HG03175 (cell line): Measurements from ENCODE around the gene CSF3R.

Experiments
- ATAC-seq: cut with Tn5 transposase; IDR thresholded peaks from one replicate; pipeline ENCODE4 v1.9.1; 2021; ENCODE audit warnings: mild to moderate bottlenecking, moderate library complexity; ENCODE audit not compliant: unreplicated experiment

Gene CSF3R

DNA sequence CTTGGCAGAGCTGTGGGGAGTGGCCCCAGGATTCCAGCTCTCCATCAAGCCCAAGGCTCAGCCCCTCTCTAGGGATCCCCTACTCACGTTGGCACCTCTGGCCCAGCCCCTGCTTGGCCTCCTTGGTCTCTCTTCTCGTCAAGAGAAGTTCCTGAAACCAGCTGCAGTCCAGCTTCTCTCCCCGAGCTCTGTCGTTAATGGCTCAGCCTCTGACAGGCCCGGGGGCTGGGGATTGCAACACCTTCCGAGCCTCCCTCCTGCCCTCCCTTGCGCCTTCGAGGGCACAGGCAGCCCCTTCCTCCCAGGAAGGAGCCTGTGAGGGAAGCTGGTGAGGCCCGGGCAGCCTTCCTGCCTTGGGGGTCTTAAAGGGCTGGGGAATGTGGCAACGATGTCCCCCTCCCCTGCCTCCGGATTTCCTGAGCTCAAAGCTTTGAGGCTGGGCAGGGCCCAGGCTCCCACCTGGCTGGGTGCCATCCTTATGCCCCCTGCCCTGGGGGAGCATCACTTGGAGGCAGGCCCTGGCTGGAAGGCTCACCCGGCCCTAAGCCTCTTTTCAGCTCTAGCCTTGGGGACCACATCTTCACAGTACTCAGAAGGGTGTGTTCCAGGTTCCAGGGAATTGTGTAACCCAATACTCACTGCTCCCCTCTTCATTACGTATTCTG, at the start of gene CSF3R:
Gene CSF3R (minus strand): TSS at position 190 of the 665 bp plus-strand sequence. CDS start 3,417 bp downstream, outside the sequence.
- ATAC-seq: no peak

DNA sequence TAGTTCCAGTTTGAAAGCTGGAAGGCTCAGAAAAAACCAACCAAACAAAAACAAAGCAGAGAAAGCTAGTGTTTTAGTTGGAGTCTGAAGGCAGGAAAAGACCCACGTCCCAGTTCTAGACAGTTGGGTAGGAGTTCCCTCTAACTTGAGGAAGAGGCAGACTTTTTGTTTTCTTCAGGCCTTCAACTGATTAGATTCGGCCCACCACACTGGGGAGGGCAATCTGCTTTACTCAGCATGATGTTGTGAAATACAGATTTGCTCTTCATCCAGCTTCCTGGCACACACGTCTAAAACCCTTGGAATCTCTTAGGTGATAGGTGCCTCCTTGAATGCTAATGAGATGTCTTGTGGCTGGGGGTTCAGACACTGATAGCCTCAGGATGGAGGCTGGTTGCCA, 49.1 kb upstream of the CSF3R start:
- no peak for ATAC-seq

DNA sequence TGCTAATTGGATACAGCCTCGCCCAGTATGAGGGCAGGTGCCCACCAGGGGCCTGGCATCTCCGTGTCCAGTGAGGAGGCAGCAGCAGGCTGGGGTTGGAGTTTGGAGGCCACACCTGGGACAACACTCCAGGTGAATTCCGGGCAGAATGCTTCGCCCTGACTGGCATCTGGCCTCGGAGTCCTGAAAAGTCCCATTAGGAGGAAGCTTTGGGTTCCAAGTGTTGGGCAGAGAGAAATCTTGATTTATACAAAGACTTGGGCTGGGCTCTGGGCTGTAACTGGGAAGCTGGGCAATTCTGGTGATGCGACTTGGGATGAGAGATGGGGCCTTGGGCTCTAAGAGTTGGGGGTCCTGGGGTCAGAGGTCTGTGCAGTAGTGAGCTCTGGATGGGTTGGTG, 48.1 kb upstream of the CSF3R start:
- ATAC-seq: no peak

DNA sequence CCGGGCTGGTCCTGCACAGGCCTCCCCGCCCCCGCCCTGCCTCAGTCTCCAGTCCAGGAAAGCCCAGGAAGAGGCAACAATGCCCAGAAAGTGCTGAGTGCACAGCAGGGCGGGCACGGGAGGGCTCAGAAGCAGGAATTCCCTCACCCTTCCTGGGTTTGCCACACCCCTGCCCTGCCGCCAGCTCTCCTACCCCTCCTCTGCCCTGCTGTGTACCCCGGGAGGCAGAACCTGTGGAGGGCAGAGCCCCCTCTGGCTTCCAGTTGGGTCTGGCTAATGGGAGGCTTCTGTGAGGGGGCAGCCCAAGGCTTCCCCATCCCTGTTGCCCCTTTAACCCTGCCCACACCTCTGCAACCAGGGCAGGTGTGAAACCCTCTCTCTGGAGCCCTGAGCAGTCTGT, 47.5 kb upstream of the CSF3R start:
- no peak for ATAC-seq

DNA sequence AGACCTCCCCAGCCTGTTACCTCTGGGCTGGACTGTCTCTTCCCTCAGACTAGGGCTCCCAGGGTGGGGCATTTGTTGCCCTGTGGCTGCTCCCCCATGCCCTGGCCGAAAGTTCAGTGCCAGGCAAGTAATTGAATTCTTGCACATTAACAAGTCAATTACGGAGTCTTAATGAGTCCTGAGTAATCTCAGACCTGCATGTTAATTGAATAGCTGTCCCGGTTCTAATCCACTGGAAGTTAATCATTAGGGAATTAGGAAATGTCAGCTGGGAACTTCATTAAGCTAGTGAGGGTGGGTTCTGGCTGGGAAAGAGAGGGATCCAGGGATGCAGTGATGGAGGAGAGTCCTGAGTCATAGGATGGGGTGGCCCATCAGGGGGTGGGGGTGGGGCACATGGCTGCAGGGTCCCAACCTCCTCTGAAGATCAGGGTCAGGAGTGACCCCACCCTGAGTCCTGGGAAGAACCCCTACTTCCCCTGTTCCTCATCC, 47.1 kb upstream of the CSF3R start:
- no peak for ATAC-seq

DNA sequence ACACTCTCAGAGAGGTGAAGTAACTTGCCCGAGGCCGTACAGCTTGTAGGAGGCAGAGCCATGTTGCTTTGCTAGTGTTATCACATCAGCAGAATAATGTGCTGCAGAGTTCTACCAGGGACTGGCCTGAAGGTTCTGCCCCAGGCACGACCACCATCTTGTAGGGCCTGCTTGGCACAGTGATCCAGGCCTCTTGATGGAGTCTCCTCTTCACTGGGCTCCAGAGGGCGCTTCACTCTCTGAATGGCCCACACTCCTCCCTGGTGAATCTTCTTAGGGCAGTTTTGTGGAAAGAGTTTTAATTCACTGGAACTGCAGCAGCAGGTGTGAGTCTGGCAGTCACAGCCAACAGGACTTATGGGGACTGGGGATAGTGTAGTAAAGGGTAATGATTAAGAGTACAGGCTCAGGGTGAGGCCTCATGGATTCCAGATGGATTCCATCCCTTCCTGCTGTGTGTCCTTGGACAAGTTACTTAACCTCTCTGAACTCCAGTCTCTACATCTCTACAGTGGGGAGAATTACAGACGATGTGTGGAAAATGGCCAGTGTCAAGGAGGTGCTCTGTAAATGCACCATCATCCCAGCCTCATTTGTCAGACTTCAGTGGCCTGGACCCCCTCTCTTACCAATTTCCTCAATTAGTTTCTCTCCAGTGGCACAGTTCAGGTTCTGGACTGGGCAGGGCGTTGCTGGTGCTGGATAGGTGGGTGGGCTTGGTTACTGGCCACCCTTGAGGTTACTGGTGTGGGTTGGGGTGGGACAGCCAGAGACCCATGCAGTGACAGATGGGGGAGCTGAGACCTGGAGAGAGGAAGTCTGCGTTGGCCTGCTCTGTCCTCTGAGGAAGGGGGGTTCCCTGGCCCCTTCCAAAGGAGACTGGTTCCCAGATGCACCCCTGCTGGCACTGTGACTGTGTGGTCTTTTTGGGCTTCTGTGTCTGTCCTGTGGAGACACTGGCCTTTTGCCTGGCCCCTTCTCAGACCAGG, 45.9 kb upstream of the CSF3R start:
- no peak for ATAC-seq

DNA sequence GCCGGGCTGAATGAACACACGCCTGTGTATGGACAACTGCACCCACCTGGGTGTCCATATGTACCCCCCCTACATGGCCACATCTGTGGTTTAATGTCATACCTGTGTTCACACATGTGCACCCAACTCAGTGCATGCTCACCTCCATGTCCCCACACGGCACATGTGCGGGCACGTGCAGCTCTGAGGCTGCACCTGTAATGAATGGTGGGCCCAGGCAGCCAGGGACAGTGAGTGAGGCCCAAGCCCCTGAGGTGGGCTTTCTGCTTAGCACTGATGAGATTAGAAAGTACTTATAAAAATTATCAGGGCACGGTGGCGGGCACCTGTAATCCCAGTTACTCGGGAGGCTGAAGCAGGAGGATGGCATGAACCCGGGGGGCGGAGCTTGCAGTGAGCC, 42.5 kb upstream of the CSF3R start:
- no peak for ATAC-seq

DNA sequence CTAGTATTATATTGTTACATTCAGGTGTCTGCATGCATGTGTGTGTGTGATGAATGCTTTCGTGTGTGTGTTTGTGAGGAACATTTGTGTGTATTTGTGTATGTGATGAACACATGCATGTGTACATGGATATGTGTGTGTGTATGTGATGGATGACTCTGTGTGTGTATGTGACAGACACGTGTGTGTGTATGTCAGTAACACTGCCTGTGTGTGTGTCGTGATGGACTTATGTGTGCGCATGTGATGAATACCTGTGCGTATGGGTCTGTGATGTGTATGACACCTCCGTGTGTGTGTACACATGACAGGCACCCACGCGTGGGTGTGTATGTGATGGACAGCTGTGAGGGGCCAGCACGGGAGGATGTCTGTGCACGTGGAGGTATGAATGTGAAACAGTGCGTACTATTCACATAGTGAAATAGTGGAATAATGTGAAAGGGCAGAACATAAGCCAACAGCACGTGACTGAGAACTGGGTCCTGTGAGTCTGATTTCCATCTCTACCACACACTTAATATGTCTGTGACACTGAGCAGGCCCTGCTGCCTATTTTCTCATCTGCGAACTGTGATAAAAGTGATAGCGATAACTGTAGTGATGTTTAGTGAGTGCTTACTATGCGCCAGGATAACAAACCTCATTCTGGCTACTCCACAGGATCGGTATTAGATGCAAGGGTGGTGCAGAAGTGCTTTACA, 41.8 kb upstream of the CSF3R start:
- no peak for ATAC-seq

DNA sequence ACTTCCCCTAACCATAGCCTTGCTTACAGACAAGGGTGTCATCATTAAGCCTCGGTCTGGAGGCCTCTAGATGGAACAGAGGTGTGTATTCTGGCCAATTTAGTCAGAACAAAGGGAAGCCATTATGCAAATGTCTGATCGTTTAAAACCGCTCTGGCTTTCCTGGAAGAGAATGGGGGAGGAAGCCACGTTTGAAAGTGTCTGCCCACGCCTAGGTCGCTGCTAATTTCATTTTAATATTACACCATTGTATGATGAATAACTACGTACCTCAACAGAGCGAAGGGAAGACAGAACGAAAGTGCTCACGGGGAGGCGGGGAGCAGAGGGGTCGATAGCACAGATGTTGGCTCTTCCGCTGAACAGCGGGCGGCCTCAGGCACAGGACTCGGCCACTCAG, 41.1 kb upstream of the CSF3R start:
- no peak for ATAC-seq

DNA sequence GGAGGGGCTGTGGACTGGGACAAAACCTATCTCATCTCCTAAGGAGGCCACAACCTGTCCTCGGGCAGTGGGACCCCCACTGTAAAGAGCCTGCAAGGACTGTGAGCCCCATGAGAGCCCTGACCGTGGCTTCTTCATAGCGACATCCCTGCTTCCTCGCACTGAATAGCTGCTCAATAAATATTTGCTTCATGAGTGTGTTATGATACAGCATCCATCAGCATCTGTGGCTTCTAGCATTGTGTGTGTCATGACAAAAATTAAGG, 40.5 kb upstream of the CSF3R start:
- ATAC-seq: no peak

DNA sequence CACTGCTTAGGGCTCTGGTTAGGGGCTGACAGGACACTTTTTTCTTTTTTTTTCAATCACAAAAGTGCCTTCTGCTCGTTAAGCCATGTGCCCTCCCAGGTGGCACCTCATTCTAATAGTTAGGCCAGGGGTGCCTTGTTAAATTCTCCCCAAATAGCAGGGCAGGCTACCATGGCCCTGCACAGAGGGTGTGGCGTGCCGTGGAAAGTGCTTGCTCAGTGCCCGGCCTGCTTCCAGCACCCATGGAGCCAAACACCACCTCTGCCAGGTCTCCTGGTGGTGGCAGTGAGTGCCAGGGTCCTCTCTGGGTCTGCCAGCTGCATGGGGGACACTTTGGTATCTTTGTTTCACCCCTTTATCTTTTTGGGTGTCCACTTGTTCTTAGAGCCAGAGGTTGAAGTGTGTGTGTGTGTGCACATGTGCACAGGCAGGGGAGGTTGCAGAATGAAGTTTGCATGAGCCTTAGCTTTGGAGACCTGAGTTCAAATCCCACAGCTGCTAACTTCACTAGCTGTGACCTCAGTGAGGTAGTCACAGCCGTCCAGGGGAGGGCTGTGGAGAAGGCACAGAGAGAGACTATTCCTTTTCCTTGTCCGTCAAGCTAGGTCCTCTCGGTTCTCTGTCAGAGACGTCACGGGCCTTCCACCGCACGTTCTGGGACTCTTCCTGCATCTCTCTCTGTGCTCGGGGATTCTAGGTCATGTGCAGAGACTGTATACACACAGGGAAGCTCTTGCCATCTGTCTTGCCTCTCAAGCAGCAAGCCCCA, 39.9 kb upstream of the CSF3R start:
- ATAC-seq: no peak

DNA sequence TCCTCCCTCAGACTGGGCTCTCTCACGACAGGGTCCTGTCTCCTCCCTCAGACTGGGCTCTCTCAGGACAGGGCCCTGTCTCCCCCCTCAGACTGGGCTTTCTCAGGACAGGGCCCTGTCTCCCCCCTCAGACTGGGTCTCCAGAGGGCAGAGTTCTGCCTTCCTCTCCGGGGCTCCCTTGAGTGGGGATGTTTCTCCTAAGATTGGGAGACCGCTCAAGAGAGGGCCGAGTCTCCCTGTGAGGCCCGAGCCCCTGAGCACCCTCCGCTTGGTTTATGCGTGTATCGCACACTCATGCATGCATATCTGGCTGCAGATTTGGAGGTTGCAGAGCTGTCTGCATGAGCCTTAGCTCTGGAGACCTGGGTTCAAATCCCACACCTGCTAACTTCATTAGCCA, 39.3 kb upstream of the CSF3R start:
- no peak for ATAC-seq

DNA sequence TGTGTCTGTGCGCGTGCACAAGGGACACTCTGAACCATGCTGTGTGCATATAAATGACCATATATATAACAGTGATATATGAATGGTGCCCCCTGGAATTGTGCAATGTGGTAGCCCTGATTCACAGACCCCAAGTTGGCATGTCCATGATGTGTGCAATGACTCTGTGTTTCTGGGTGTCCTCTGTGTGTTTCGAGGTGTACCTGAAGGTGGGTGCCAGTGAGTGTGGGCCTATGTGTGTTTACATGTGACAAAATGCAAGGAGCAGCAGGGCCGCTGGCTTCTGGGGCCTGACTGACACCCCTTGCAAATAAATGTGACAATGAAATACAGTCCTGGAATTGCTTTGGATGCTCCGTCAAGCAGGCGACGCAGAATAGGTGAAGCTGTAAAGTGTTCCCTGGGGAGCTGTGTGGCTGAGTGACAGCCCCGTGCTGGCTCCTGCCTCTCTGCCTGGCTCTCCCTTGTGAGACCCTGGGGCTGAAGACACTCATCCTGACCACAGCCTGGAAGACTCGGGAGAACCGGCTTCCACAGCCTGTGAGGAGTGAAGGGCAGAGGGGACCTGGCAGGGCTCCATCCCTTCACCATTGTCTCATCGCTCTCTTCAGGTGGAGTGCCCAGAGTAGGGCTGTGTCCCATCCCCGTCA, 38.2 kb upstream of the CSF3R start:
- no peak for ATAC-seq

DNA sequence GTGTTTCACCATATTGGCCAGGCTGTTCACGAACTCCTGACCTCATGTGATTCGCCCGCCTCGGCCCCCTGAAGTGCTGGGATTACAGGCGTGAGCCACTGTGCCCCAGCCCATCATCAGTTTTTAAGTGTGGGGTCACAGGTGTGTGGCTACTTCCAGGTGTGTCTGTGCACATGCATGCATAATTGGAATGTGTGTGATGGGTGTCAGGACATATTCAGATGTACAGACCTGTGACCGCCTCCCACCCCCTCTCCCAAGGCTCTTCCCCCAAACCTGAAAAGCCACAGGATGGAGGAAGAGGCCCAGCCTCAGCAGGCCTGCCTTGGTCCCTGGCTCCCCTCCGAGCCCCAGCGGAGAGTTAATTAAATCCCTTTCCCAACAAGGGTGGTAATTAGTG, 37.3 kb upstream of the CSF3R start:
- ATAC-seq: no peak

DNA sequence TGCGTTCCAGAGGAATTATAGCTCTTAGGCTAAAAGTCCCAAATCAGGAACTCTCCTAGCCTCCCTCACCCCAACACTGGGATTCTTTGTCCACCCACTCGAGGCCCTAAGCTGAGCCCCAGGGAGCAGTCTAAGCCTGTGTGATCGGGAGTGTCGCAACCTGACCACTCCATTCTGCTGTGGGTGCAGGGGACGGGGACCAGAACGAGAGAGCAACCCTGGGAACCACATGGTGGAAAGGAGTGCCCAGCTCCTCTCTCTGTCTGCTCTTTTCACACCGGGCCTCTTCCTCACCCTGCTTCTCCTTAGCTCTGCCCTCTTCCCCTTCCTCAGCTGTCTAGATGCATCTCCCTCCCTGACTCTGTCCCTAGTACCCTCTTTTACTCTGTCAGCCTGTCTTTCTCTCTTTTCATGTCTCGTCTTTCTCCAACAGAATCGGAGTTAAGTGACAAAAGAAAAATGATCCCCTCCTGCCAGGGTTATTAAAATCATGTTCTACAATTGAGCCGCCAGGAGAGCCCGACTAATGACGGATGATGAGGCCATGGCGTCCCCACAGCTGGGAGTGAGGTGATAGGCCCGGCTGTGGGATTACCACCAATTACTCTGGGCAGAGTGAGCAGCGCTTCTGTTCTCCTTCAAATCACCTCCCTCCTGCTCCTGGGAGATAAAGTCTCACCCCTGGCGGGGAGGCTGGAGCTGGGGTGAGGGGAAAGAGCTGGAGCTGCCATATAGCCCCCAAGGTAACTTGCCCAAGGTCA, 34.5 kb upstream of the CSF3R start:
- no peak for ATAC-seq

DNA sequence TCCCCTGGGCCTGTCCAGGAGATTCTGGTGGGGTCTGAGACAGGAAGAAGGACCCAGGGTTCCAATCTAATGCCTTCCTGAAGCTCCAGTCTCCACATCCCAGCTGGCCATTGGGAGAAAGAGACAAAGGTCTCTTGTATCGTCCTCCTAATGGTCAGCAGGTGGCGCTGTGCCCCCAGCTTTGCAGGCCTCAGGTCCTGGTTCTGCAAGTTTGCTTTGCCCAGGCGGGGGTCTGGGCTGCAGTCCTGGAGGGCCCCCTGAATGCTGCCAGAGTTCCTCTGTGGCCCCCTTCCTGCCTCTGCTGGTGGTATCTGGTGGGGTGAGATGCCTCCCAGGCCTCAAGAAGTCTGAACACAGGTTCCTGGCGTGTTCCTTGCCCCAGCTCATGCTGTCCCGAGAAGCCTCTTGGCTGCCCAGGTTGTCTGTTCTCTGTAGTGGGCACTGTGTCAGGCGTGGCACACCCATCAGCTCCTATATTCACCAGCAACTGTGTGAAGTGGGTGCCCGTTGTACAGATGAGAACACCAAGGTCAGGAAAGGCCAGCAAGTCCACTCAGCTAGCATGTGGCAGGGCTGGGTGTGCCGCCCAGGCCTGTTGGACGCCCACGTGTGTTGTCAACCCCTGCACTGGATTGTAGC, 33.8 kb upstream of the CSF3R start:
- ATAC-seq: no peak

DNA sequence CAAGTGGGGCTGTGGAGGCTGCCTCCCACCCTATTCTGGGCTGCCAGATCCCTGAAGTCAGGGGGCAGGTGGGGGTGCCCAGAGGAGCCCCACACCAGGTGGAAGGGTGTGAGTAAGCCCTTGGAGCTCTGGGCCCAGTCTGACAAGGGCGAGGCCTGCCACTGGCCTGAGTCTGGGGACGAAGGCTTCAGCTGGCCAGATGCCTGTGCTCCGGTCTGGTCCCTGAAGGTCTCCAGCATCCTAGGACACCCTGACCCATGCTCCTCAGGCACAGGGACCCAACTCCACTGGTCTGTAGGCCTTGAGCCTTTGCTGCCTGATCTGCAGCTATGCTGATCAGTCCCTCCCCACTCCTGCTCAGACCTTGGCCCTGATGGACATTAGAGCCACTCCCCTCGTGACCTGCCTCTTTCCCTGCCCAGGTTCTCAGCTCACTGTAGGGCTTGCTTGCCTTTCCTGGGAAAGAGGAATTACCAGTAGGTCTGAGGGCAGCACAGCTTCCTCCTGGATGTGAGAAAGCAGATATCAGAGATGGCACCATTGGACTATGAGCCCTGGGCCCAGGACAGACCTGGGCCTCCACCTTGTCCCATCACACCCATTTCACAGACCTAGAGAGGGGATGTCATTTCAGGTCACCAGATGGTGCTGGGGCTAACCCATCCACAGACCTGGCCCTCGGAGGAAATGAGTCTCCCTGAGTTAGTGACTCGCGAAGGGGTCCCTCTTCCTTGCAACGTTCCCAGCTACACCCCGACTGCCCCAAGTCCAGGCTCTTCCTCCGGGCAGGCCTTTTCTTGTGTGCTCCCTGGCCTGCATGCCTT, 32.8 kb upstream of the CSF3R start:
- no peak for ATAC-seq

DNA sequence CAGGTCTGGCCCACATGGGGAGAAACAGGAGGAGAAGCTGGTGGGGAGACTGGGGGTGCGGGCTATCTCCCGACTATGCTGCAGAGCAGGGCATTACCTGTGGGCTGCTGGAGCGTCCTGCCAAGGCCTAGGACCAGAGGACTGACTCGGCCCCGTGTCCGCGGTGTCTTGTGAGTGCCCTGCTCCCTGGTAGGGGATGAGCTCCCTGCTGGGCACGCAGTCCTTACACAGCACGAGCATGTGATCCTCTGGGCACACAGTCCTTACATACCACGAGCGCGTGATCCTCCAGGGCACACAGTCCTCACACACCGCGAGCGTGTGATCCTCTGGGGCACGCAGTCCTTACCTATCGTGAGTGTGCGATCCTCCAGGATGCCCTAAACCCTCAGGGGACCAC, 31.8 kb upstream of the CSF3R start:
- ATAC-seq: no peak
